WERI-Rb-1 (cell line): ENCODE measurements around the gene PANK4.
A peak's percentile ranks its signal among the peaks of the same experiment; 100 is the strongest.
"Not testable (repeated sequence)": the region's sequence is repeated elsewhere in the genome, so short reads cannot be mapped to it uniquely, and the experiment has no call there.

Experiments
- DNase-seq: peaks from one replicate; pipeline ENCODE4 v3.0.0-alpha.2; 2020
- H3K27ac ChIP-seq: fragments of 250-450 bp; sonication (Bioruptor Pico); 2 replicates; pipeline ENCODE4 v1.5.1; 2020; ENCODE audit warnings: mild to moderate bottlenecking, moderate library complexity
- H3K27me3 ChIP-seq: fragments of 250-450 bp; sonication (Bioruptor Pico); 2 replicates; pipeline ENCODE4 v1.5.1; 2021; ENCODE audit warnings: mild to moderate bottlenecking, low read depth, moderate library complexity; ENCODE audit not compliant: insufficient read depth, severe bottlenecking
- H3K36me3 ChIP-seq: fragments of 250-450 bp; sonication (Bioruptor Pico); 2 replicates; pipeline ENCODE4 v1.5.1; 2020; ENCODE audit warnings: mild to moderate bottlenecking, moderate library complexity
- H3K4me3 ChIP-seq: 2 replicates; pipeline ENCODE4 v1.5.1; 2011; ENCODE audit warnings: low read depth, mild to moderate bottlenecking, control low read depth, low read length
- H3K9me3 ChIP-seq: fragments of 250-450 bp; sonication (Bioruptor Pico); 2 replicates; pipeline ENCODE4 v1.5.1; 2021; ENCODE audit warnings: mild to moderate bottlenecking, moderate library complexity; ENCODE audit not compliant: severe bottlenecking
- TF ChIP-seq, protein P1 (sequence below): IDR thresholded peaks from 2 replicates; pipeline ENCODE4 v1.5.1; 2011; ENCODE audit warnings: low read depth, mild to moderate bottlenecking, control low read depth, inconsistent platforms, low read length

PANK4 gene

DNA sequence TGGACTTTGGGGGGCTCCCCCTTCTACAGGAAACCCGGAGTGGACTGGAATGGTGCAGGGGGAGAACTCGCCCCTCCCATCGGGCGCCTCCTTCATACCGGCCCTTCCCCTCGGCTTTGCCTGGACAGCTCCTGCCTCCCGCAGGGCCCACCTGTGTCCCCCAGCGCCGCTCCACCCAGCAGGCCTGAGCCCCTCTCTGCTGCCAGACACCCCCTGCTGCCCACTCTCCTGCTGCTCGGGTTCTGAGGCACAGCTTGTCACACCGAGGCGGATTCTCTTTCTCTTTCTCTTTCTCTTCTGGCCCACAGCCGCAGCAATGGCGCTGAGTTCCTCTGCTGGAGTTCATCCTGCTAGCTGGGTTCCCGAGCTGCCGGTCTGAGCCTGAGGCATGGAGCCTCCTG, 29.9 kb upstream of the PANK4 start, which contains the start of gene TNFRSF14:
TSS of gene TNFRSF14 (plus strand) at position 95 of the 401 bp plus-strand sequence. CDS start at position 389, 294 bp downstream.
- DNase-seq = no peak
- Histone ChIP-seq H3K27me3 (no peaks in the 10 kb centered on the region), H3K4me3 (no peak within 1 kb of the TSS), H3K9me3 (no peaks in the 10 kb centered on the region), H3K36me3 (no peaks in the 10 kb centered on the region), H3K27ac (no peak within 1 kb of the TSS)
- TF ChIP-seq, protein P1, sequence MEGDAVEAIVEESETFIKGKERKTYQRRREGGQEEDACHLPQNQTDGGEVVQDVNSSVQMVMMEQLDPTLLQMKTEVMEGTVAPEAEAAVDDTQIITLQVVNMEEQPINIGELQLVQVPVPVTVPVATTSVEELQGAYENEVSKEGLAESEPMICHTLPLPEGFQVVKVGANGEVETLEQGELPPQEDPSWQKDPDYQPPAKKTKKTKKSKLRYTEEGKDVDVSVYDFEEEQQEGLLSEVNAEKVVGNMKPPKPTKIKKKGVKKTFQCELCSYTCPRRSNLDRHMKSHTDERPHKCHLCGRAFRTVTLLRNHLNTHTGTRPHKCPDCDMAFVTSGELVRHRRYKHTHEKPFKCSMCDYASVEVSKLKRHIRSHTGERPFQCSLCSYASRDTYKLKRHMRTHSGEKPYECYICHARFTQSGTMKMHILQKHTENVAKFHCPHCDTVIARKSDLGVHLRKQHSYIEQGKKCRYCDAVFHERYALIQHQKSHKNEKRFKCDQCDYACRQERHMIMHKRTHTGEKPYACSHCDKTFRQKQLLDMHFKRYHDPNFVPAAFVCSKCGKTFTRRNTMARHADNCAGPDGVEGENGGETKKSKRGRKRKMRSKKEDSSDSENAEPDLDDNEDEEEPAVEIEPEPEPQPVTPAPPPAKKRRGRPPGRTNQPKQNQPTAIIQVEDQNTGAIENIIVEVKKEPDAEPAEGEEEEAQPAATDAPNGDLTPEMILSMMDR = no peak

DNA sequence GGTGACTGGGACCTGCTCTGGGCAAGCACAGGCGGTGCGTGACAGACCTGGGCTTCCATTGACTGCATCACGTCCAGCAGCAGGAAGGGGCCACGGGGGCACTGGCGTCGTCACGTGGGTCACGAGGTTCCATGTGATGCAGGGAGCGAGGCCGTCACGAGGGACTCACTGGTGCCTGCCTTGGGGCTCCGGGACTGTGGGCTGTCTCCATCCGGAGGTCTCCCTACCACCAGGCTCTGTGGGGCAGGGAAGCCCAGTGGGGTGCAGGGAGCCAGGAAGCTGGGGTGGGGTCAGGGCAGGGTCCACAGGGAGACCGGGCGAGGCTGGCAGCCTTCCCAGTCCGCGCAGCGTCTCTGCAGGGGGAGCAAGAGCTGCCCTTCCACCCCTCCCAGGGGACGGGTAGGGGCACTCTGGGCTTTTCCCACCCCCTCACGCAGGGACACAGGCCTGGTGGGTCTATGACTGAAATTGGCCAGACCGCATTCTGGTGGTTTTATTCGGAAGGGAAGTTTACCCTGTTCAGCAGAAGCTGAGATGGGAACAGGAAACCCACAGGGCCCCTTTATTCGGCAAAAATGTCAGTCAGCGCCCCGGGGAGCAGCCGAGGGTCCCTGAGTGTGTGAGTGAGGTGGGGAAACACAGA, 29.4 kb upstream of the PANK4 start:
- no peak overlapping the region for H3K4me3 ChIP-seq
- DNase-seq = no peak

DNA sequence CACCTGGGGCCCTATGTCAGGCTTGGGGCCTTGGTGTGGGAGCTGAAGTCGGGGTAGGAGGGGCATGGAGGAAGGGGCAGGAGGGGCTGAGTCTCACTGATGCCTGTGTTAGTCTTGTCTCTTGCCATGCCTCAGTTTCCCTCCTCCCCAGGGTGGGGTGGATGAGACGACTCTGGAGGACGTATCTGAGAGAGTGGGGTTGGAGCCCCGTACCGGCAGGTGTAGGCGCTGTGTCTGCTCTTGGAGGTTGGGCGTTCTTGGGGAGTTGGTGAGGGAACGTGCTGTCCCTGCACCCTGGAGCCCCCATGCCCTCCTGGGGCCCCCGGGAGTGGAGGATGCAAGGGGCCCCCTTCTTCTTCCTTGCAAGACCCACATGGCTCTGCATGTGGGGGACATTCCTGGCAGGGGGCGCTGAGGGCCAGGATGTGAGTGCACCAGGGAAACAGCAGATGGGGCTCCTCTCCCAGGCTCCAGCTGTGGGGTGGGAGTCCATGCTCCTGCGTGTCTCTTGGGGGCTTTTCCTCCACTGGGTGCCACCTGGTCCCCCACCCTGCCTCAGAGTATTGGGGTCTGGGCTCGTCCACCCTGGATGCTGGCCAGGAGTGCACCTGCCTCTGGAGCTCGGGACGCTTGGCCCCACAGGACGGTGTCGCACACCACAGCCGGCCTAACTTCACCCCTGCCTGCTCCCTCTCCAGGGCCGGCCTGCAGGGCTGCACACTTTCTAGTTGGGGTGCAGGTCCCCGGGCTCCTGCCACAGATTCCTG, 28.4 kb upstream of the PANK4 start:
- Histone ChIP-seq H3K9me3 (no peaks in the 10 kb centered on the region), H3K36me3 (no peaks in the 10 kb centered on the region), H3K27me3 (no peaks in the 10 kb centered on the region), H3K4me3 (no peak overlapping the region), H3K27ac (no peak overlapping the region)
- TF ChIP-seq, protein P1 = peak; percentile 84
- DNase-seq = peak; percentile 55

More for the DNA sequence above, 29.4 kb upstream of the PANK4 start:
- no peaks in the 10 kb centered on the region for H3K9me3 ChIP-seq
- H3K27ac ChIP-seq = no peak overlapping the region
- no peaks in the 10 kb centered on the region for H3K27me3 ChIP-seq
- TF ChIP-seq, protein P1 = no peak
- no peaks in the 10 kb centered on the region for H3K36me3 ChIP-seq

DNA sequence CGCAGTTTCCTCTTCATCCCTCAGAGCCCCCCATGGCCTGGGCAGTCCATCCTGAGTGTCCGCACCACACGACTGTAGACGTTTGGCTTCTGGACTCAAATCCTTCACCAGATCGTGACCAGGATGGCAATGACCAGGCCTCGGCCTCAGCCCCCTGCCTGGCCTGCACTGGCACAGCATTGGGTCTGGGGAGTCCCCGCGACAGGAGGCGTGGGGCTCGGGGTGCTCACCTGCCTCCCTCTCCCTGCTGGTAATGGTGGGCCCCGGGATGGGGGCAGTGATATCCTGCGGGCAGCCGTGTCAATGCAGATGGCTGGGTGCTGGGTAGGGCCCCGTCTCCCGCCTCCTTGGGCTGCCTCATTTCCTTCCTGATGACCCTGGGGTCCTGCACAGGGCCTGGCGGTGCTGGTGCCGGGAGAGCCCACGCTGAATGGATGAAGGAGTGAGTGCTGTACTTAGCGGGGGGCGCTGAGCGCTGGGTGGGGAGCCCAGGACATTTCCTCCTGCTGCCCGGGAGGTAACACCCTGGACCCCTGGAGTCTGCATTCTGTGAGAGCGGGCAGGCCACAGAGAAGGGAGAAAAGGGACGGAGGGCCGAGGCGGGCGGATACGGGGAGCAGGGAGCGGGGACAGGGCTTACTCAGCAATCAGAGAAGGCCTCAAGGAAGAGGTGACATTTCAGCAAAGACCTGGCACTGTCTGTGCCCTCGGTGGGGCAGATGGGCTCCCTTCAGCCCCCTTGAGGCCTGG, 27.6 kb upstream of the PANK4 start:
- no peak overlapping the region for H3K27ac ChIP-seq
- no peaks in the 10 kb centered on the region for H3K9me3 ChIP-seq
- no peaks in the 10 kb centered on the region for H3K36me3 ChIP-seq
- TF ChIP-seq, protein P1 = no peak
- H3K27me3 ChIP-seq = no peaks in the 10 kb centered on the region
- H3K4me3 ChIP-seq = no peak overlapping the region
- DNase-seq = peak; percentile 6

DNA sequence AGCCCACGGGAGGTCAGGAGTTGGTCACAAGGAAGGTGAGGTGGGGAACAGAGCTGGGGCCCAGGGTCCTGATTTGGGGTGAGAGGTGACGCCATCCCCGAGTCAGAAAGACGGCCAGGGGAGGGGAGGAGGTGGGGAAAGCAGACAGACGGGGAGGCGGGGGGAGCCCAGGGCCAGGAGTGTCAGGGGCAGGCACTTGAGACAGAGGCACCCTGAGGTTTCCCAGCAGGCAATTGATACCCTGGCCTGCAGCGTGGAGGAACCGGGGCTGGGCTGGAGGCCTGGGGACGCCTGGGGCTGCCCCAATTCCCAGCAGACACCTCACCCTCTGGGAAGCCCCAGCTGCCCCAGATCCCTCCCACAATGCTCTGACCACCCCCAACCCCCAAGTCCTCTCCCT, 26.7 kb upstream of the PANK4 start:
- not testable (repeated sequence) for H3K9me3 ChIP-seq, H3K27ac ChIP-seq, H3K36me3 ChIP-seq, H3K4me3 ChIP-seq, DNase-seq, H3K27me3 ChIP-seq

DNA sequence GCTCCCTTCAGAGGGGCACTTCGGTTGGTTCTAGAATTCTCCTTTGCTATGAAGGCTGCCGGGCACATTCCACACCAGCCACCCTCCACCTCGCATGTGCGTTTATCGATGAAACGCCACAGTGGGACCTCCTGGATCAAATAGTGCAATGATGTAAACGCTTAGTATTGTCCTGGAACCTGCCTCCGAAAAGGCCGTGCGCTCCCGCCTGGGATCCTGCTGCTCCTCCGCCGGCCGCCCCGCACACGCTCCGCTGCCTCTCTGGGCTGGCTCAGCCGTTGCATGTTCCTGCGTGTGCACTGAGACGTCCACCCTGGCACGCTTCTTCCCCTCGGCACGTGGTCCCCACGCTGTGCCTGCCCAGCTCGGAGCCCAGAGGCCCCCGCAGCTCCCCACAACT, 25.8 kb upstream of the PANK4 start:
- Histone ChIP-seq H3K27ac (no peak overlapping the region), H3K36me3 (no peaks in the 10 kb centered on the region)

DNA sequence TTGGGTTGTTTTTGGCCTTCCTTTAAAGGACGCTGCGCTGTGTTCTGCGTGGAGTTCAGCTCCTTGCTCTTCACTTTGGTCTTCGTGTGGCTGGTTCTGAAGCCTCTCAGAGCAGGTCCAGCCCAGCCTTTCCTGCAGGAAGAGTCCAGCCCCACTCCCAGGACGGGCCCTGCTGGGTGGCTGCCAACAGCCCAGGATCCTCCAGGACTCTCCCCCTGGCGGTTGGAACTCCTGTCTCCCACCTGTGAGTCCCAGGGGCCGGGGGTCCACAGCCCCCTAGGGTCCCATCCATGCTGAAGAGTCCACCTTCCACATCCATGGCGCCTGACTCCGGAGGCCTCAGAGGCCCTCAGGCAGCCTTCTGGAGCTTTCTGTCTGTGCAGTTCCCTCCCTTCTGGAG, 25.1 kb upstream of the PANK4 start:
- H3K4me3 ChIP-seq, H3K27ac ChIP-seq, H3K27me3 ChIP-seq, H3K9me3 ChIP-seq, H3K36me3 ChIP-seq, DNase-seq: not testable (repeated sequence)

More for the DNA sequence above, 25.8 kb upstream of the PANK4 start:
- H3K9me3 ChIP-seq = no peaks in the 10 kb centered on the region
- H3K4me3 ChIP-seq = no peak overlapping the region
- TF ChIP-seq, protein P1 = no peak
- H3K27me3 ChIP-seq = no peaks in the 10 kb centered on the region
- no peak for DNase-seq

DNA sequence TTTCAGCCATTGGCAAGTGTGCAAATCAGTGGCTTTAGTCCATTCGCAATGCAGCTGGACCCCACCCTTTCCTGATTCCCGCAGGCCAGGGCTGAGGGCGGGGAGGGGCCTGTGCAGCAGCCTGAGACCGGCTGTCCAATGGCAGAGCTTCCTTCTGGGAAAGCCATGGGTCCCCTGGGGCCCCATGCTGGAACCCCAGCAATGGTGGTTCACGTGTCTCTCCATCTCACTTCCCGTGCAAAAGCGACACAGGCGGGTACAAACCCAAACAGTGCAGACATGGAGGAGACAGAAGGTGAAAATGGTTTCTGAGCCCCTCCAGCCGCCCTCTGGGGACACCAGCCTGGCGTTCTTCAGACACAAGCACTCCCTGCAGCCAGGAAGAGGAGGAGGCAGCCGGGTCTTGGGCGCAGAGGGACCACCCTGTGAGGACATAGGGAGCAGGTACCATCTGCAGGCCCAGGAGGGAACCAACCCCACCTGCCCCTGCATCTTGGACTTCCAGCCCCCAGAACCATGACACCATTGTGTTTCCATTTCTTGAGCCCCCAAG, 24.0 kb upstream of the PANK4 start:
- not testable (repeated sequence) for DNase-seq, H3K36me3 ChIP-seq, H3K9me3 ChIP-seq, H3K27me3 ChIP-seq, H3K4me3 ChIP-seq, H3K27ac ChIP-seq
